GM18498 (cell line): ENCODE results near the gene RNF146.
A peak's percentile ranks its signal among the peaks of the same experiment; 100 is the strongest.
"Not testable (repeated sequence)": the region's sequence is repeated elsewhere in the genome, so short reads cannot be mapped to it uniquely, and the experiment has no call there.

ENCODE experiments used
- ATAC-seq: cut with Tn5 transposase; IDR thresholded peaks from one replicate; pipeline ENCODE4 v1.9.1; 2021; ENCODE audit warnings: mild to moderate bottlenecking, moderate library complexity; ENCODE audit not compliant: unreplicated experiment

RNF146 gene, protein sequence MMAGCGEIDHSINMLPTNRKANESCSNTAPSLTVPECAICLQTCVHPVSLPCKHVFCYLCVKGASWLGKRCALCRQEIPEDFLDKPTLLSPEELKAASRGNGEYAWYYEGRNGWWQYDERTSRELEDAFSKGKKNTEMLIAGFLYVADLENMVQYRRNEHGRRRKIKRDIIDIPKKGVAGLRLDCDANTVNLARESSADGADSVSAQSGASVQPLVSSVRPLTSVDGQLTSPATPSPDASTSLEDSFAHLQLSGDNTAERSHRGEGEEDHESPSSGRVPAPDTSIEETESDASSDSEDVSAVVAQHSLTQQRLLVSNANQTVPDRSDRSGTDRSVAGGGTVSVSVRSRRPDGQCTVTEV

DNA sequence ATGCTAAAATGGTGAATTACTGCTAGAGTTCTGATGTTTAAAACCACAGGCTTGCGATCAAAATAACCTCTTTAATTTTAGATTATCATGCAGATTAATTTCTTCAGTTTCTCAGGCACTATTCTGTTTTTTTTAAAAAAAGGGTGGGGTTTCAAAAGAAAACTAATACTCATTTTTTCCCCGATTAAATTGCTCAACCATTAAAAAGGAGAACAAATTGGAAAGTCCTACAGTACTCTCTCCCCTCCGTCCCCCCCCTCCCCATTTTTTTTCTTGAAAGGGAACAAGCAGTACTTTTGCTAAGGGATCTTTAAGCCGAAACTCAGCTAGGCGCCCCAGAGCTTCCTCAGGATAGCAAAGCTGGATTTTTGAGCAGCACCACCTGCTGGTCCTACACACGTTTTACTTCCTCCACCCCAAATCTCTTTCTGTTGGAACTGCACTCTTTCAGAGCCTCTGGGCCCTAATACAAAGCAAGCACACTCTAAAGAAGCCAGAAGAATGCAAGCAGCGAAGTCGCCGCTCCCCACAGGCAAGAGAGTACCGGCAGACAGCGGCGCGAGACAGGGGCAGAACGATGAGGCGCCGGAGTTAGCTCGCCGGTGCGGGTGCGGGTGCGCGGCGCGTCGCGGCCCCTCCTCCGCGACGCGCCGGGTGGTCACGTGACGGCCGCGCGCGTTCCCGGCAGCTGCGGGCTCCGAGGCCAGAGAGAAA lies at the start of gene RNF146:
Gene RNF146, plus strand, starts transcription at position 687 of the 714 bp plus-strand sequence. CDS start 13,475 bp downstream, outside the sequence.
- ATAC-seq, result peak; percentile 86

DNA sequence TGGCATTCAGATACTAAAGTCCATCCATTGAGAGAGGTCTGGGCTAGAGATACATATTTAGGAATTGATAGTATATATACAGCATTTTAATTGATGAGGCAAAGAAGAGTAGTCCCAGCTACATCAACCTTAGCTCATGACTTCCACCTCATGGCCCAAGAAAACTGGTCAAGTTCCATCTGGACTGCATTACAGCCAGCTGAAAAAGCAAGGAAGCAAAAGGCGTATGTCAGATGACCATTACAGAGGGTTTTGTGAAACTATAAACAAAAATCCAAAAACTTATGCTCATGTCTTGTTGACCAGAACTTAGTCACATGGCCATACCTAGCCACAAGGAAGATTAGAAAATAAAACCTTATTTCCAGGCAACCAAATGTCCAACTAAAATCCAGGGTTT lies 46.8 kb upstream of the RNF146 start:
- no peak for ATAC-seq

DNA sequence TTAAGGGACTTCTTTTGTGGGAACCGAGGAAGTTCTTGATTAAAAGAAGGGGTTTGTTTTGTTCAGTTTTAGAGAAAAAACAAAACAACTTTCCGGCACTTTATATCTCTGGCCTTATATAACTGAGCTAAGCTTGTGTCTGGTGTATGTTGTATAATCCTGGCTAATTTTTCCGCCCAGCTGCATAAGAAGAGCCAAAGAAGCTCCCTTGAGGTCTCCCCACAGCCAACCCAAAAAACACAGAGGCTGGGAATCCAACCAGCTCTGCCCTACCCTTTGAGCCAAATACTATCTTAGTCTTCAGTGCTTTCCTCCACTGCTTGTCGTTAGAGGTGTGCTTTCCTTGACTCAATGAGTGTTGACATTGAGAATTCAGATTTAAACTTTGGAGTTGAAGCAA lies 45.5 kb upstream of the RNF146 start:
- no peak for ATAC-seq

DNA sequence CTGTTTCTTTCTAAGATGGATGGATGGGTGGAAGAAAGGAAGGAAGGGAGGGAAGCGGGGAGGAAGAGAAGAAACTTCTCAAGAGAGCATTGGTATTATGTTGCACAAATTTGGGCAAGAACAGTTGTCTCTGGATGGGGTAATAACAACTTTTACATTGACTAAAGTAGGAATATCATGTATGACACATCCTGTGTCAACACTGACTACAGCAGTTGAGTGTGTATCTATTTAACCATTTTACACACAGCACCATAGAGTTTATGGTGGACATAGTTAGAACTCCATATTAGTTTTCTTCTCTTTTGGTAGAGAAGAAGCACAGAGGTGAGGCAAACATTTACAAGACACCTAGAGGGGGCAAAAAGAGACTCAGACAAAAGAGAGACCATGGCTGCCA lies 44.2 kb upstream of the RNF146 start:
- no peak for ATAC-seq

DNA sequence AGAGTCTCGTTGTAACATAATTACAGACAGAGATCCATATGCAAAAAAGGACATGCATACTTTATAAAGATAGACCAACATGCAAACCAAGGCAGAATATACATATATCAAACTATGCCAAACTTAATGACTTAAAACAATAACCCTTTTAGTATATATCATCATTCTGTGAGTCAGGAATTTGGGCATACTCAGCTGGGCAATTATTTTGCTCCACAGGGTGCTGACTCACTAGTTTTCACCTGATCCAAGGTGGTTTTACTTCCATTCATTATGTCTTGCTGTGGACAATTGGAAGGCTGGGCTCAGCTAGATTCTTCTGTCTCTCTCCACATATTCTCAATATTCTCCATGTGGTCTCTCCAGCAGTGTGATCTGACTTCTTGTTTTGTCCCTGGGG lies 41.2 kb upstream of the RNF146 start:
- ATAC-seq, result no peak

DNA sequence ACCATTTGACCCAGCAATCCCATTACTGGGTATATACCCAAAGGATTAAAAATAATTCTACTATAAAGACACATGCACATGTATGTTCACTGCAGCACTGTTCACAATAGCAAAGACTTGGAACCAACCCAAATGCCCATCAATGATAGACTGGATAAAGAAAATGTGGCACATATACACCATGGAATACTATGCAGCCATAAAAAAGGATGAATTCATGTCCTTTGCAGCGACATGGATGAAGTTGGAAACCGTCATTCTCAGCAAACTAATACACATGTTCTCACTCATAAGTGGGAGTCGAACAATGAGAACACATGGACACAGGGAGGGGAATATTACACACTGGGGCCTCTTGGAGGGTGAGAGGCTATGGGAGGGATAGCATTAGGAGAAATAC lies 32.8 kb upstream of the RNF146 start:
- ATAC-seq, result not testable (repeated sequence)

DNA sequence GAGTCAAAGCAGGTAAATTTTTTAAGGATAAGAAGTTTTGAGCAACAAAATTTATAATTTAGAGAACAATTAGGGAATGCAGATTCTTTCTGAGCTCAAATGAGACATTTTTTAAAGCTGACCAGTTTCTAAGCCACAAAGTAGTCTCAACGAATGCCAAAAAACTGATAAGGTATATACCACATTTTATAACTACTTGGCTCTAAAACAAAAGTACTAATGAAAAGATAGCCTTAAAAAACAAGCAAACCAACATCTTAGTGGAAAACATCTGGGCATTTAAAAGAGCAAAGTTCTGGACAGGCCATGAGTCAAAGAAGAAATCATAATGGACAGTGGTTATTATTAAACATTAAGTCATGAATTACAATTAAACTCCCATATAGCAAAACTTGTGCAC lies 23.2 kb upstream of the RNF146 start:
- no peak for ATAC-seq

DNA sequence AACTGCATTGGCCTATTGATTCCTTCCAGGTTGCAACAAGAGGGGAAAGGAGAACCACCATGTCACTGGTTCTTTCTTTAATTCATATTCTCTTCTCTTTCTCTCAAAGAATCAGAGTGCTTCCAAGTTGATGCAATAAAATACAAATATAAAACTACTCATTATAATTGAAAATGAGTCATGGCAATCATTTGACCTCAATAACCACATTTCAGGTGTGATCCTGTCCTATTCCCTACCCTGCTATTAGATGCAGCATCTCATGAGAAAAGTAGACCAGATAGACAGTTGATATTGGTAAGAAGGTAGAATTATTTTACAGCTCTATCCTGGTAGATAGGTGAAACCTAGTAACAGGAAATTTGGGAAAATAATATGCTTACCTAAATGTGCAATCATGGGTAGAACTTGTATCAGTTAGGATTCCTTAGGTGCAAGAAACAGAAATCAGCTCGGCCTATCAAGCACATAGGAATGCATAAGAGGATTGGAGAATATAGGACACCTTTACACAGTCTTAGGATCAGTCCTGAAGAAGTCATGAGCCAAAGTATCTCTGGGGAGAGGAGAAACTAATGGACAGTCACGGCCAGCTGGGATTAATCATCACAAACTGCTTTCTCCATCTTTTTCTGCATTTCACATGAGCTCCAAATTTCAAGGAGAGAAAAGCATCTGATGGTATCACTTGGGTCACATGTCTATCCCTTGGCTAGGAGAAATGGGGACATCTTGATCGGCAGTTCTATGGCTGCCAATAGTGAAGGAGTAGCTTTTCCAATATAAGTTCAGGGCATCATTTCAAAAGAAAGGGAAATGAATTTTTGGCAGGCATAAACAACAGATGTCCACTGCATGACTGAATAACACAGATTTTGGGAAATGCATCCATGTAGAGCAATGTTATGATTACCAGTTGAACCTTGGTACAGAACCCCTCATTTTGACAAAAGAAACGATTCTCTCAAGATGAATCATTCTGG lies 19.3 kb upstream of the RNF146 start:
- no peak for ATAC-seq

DNA sequence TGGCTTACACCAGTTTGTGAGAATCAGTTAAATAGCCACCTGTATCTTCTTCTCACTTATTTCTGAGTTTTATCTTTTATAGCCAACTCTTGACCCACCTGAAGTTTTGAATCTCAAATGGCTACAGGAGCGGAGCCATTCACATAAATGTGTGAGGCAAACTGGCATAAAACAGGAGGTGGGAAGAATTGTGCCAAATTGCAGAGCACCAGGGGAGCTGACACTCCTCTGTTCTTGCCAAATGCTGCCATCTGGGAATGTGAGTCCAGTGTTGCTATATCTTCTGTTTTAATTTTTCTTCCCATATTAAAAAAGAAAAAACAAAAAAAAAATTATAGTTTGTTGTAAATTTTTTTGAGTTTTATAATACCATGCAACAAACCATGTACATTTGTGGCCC lies 17.0 kb upstream of the RNF146 start:
- no peak for ATAC-seq

DNA sequence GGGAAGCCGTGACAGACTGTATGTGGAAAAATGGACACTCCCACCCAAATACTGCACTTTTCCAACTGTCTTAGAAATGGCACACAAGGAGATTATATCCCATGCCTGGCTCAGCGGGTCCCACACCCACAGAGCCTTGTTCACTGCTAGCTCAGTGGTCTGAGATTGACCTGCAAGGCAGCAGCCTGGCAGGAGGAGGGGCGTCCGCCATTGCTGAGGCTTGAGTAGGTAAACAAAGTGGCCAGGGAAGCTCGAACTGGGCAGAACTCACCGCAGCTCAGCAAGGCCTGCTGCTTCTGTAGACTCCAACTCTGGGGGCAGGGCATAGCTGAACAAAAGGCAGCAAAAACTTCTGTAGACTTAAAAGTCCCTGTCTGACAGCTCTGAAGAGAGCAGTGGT lies 11.4 kb upstream of the RNF146 start:
- ATAC-seq, result no peak

DNA sequence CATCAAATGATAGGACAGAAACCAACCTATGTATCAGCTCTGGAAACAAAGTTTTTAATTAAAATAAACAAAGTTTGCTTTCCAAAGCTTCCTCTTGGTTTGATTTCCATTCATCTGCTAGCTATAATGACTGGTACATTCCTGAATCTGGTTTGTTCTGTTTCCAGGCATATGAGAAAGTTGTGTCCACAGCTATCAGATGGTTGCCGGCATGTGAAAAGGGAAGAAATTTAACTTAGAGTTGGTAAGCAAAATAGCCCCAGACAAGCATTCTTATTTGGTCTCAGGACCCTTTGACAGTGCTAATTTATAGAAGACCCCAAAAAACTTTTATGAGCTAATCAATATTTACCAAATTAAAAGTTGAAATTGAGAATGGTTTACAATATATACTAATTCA lies 3.8 kb upstream of the RNF146 start:
- ATAC-seq, result no peak

DNA sequence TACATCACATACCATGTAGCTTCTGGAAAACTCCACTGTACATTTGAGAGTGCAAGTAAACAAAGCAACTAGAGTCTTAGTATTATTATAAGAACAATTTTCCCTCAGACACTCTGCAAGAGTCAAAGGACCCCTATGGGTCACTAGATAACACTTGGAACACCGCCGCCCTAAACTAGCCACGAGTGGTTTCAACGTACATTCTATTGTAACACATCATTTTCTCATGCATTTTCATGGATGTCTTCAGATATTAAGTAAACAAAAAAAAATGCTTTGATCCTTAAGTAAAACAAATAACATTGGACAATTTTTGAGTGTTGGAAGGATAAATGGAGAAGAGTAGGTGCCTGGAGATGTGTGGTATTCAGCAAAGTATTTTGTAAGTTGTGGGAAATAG lies 3.2 kb upstream of the RNF146 start:
- ATAC-seq, result no peak

DNA sequence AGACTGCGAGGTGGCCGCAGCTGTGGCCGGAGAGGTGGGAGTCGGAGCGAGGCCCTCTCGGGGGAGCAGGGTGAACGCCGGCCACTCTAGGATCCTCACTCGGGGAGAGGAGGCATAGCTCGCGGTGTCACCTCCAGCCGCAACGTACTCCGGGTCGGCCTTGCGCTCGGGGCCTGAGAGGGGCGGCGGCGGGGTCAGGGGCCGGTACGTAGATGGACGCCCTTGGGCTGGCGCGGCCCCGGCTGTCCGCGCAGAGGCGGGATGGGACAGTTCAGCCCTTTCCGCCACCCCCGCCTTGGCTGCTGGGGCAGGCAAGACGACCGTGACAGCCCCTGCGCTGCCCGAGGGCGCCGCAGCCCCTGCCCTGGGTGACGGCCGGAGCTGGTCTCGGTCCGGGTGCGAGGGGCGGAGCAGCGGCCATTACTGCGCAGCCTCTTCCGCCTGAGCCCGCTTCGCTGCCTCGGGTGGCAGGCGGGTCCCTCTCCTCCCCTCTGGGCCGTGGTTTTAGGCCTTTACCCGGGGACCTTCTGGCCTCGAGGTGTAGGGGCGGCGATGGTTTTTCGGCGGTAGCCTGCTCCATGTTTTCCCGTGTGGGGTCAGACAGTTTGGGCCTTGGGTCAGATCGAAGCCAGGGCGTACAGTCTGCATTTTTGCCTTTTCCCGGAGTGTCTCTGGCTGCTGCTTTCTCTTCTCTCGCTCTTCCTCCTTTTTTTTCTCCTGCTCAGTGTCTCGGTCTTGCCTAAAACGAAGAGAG lies 405 bp downstream of the RNF146 start:
- ATAC-seq, result peak; percentile 81

DNA sequence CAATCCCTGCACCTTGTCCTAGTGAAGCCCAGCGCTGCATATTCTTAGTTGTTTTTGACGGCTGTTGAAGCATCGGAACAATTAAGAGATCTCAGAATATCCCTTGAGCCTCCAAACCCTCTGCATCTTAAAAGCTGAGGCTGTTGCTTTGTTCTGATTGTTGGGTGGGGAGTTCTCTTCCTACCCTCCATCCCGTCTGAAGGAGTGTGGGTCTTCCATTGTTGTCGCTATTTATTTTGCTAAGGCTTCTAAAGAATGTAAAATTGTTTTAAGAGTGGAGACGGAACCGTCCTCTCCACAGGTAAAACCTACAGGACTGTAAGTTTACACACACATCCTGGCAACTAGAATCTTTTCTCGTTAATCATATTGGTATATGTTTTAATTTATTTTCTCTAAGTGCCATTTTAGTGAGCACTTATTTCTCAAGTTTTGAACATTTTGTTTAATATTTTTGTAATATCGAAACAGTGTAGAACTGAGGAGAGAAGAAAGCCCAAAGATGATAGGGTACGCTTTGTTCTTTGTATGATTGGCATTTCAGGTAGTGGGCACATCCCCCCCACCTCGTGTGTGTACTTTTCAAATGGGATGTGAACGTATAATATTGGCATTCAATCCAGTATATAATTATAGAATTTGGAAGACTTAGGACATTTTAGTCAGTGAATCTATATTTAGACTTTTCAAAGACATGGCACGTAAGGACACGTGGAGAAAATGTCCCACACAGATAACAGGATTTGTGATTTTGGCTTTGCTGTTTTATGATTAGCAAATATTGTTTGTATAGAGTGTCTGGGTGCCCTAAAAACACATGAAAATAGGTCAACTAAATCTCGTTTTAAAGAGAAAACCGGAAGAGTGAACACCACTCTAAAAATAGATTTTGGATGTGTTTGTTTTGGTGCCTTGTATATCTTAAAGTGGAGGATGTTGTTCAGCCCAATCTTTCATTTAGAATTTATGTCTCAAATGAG lies 1.3 kb downstream of the RNF146 start:
- ATAC-seq, result peak; percentile 5

DNA sequence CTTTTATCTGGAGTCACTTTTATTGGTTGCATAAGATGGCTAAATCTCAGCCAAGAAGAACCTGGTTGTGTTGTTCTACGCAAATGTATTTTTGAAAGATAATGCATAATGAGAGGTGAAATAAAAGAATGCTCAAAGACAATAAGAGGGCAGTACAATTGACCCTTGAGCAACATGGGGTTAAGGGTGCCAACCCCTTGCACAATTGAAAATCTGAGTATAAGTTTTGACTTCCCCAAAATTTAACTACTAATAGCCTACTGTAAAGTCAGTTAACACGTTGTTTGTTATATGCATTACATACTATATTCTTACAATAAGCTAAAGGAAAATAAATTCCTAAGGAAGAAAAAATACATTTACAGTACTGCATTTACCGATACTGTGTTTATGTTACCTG lies 5.9 kb downstream of the RNF146 start:
- ATAC-seq, result no peak

DNA sequence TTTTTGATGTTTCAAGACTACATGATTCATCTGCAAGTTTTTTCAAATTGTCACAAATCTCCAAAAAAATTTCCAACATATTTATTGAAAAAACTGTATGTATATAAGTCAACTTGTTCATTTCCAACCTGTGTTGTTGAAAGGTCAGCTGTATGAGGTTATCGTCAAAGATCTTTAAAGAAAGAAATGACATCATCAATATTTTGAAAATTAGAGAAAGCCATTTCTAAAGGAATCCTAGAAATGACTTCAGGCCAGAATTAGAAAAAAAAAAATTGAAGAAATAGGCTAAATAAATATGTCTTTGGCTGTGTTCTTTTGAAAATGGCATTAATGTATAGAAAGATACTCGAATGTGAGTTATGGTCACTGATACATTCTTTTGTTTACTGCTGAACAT lies 6.8 kb downstream of the RNF146 start:
- no peak for ATAC-seq

DNA sequence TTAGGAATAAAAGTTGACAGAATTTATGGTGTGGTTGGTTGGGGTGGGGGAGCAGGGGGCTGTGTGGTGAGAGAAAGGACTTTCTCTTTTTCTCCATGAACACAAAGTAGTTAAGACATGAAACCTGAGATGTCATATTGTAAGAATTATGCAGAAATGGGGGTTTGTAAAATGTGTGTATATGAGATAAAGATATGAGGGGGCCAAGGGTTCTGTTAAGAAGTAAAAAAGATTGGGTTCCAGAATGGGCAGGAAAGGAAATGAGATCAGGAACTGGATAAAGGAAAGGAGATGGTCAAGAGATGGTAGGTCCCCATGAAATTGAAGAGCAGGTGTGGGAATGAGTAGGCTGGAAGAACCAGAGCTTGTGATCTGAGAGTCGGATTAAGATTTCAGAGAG lies 9.7 kb downstream of the RNF146 start:
- no peak for ATAC-seq

DNA sequence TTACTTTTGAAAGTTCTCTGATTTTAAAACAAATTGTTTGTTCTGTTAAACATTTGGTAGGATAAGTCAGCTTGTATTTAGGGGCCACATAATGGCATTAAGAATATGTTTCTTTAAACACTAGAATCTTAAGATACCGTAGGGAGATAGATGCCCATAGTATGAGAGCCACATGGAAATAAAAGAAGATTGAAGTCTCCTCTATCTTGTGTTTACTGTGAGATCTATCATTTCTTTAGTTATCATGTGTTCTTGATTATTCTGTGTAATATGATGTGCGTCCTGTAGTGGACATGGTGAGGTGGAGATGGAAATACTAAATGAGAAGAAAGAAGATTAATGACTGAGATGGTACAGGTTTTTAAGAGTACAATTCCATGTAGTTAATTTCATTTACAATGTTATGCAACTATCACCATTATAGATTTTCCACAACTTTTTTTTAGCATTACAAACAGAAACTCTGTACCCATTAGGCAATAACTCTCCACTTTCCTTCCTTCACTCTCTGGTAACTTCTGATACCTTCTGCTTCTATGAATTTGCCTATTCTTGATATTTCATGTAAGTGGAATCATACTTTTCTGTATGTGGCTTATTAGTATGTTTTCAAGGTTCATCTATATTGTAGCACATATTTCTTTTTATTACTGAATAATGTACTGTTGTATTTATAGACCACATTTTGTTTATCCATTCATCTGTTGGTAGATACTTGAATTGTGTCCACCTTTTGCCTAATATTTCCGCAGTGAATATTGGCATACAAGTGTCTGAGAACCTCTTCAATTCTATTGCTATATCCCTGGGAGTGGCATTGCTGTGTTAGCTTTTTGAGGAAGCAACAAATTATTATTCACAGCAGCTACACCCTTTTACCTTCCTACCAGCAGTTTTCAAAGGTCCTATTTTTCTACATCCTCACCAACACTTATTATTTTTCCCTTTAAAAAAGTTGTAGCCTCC lies 11.5 kb downstream of the RNF146 start:
- no peak for ATAC-seq
